Pancreas (tissue), 10 donors: ENCODE results near the gene CDK5R1. TPM values are rescaled to one million over a fixed set of nuclear protein-coding genes. Genes with fewer than 3 reads are reported as not detected.
"Not testable (repeated sequence)": the region's sequence is repeated elsewhere in the genome, so short reads cannot be mapped to it uniquely, and the experiment has no call there.

Experiments
- ATAC-seq, 4 donors: fragments of 200-7000 bp; cut with Tn5 transposase; one replicate each; pipeline versions ENCODE4 v1.8.0 to v1.9.1; 2020; ENCODE audit warnings: mild to moderate bottlenecking in 4 of 4, moderate library complexity in 4 of 4
- DNase-seq, 6 donors: peaks; one replicate each; pipeline ENCODE4 v3.0.0-alpha.2; 2020
- FAIRE-seq: peaks from 2 replicates; lab custom pipeline; 2012; peaks lifted over from hg19 to GRCh38; lab: Jason Lieb, UNC
- H3K27ac ChIP-seq, 4 donors: fragments of 200-600 bp; sonication (generic); 1 replicate in 3 of 4; 2 replicates in 1 of 4; pipeline versions ENCODE4 v1.5.0 to v1.8.0; 2020
- H3K27me3 ChIP-seq, 4 donors: fragments of 200-600 bp; one replicate each; pipeline ENCODE4 v1.8.0; 2021
- H3K36me3 ChIP-seq, 3 donors: fragments of 200-600 bp; sonication (generic) in 1 of 3; one replicate each; pipeline versions ENCODE4 v1.5.0 to v1.8.0; 2020 to 2021
- H3K4me1 ChIP-seq, 3 donors: fragments of 200-600 bp; one replicate each; pipeline ENCODE4 v1.8.0; 2021
- H3K4me3 ChIP-seq, 4 donors: fragments of 200-600 bp; sonication (generic) in 2 of 4; one replicate each; pipeline versions ENCODE4 v1.5.0 to v1.8.0; 2020 to 2021
- H3K9me3 ChIP-seq, 4 donors: fragments of 200-600 bp; one replicate each; pipeline ENCODE4 v1.8.0; 2021
- WGBS, 2 donors: extraction: QIAGEN DNeasy Blood & Tissue Kit; methylation state at CpG; one replicate each; pipeline ENCODE4 v1.1.7; 2013; 5-methylcytosine and 5-hydroxymethylcytosine counted together
- intact Hi-C, 3 donors: fragments of 100-400 bp; cut with DNase I; formaldehyde crosslinking; loops; one replicate each; pipeline versions ENCODE4 v1.11.1 to v1.14.2; 2022
- polyA plus RNA-seq, 2 donors: library from polyadenylated mRNA; stranded (reverse); fragments of 200-250 nt; gene quantifications; one replicate each; pipeline ENCODE4 v1.2.3, GENCODE V29; 2013
- total RNA-seq, 6 donors: library from RNA; stranded (reverse); fragmentation: NEBNext Ultra II Directional in 4 of 6; extraction: Animal tissue kit (Norgen Biotek cat#: 25700) in 4 of 6; gene quantifications; one replicate each; pipeline versions ENCODE4 v1.2.1 to v1.2.4, GENCODE V29; 2021 to 2023
- TF ChIP-seq, protein P1 (sequence below), 4 donors: fragments of 200-600 bp; sonication (generic) in 3 of 4; IDR thresholded peaks; one replicate each; pipeline versions ENCODE4 v1.5.0 to v1.8.0; 2021; ENCODE audit warnings: antibody characterized with exemption in 4 of 4
- donor health status: healthy with polysubstance abuse.
- donor health status: DM: no; HTN: no; CAD: no; lungs with moderate emphysema.
- donor health status: DM: no; HTN: no; CAD: no.
- donor health status: control.
- donor health status: control.
- donor health status: Bipolar disorder and iron deficiency.
- donor health status: DM: yes; HTN: yes; CAD: no.
- donor health status: DM: no; HTN: no; CAD: no.
- donor health status: DM: no; HTN: no; CAD: no.
- donor health status: DM: yes; HTN: yes; CAD: no.

The CDK5R1 gene
- total and polyA plus RNA-seq, 8 donors, result 0.46 to 5.1 (median 1.0) TPM

- H3K27me3 ChIP-seq, result no peaks in the 10 kb centered on the region
- ATAC-seq (no peak), FAIRE-seq (no peak), DNase-seq (no peak)
- peaks cover 6 to 19% (median 10%) of the 10 kb centered on the region in 3 donors for H3K4me1 ChIP-seq
- peaks cover 0 to 15% (median 8%) of the 10 kb centered on the region in 3 donors for H3K36me3 ChIP-seq
- no peak overlapping the region for H3K4me3 ChIP-seq
- H3K27ac ChIP-seq, result no peak overlapping the region
- 75 to 79% methylated on average over 2 of the region's 2 CpGs for WGBS, 2 donors
- intact Hi-C loops, result loop anchor here in 1 of 3 donors (5.0 kb wide), 1 partner anchor 85 kb away; no protein-coding TSS in a partner anchor
- H3K9me3 ChIP-seq, result no peaks in the 10 kb centered on the region
- TF ChIP-seq, protein P1, sequence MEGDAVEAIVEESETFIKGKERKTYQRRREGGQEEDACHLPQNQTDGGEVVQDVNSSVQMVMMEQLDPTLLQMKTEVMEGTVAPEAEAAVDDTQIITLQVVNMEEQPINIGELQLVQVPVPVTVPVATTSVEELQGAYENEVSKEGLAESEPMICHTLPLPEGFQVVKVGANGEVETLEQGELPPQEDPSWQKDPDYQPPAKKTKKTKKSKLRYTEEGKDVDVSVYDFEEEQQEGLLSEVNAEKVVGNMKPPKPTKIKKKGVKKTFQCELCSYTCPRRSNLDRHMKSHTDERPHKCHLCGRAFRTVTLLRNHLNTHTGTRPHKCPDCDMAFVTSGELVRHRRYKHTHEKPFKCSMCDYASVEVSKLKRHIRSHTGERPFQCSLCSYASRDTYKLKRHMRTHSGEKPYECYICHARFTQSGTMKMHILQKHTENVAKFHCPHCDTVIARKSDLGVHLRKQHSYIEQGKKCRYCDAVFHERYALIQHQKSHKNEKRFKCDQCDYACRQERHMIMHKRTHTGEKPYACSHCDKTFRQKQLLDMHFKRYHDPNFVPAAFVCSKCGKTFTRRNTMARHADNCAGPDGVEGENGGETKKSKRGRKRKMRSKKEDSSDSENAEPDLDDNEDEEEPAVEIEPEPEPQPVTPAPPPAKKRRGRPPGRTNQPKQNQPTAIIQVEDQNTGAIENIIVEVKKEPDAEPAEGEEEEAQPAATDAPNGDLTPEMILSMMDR (IDR thresholded peaks at IDR 0.05), result no peak
These were observed 39.8 kb upstream of the CDK5R1 start for GRCh38 chr17:32446949-32447348.

DNA sequence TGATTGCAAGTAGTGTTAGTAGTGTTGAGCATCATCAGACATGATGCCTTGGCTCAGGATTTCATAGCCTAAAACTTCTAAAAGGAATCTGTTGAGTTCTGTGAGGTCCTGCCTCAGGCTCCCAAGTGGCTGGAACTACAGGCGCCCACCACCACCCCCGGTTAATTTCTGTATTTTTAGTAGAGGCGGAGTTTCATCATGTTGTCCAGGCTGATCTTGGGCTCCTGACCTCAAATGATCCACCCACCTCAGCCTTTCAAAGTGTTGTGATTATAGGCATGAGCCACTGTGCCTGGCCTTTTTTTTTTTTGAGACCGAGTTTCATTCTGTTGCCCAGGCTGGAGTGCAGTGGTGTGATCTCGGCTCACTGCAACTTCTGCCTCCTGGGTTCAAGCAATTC is 36.8 kb upstream of the CDK5R1 start:
- H3K27me3 ChIP-seq, result no peaks in the 10 kb centered on the region
- DNase-seq, result no peak
- no peaks in the 10 kb centered on the region for H3K9me3 ChIP-seq
- no peak overlapping the region for H3K4me3 ChIP-seq
- H3K4me1 ChIP-seq, result peaks cover 10 to 19% (median 10%) of the 10 kb centered on the region in 3 donors
- intact Hi-C loops, result loop anchor here in 1 of 3 donors (5.0 kb wide), 1 partner anchor 88 kb away; no protein-coding TSS in a partner anchor
- no peak for FAIRE-seq
- no peak for ATAC-seq
- peaks cover 0 to 28% (median 22%) of the 10 kb centered on the region in 3 donors for H3K36me3 ChIP-seq
- TF ChIP-seq, protein P1 (IDR thresholded peaks at IDR 0.05), result no peak
- no peak overlapping the region for H3K27ac ChIP-seq
- WGBS, 2 donors, result 93 to 94% methylated on average over 5 of the region's 5 CpGs

- H3K27me3 ChIP-seq, H3K4me3 ChIP-seq, intact Hi-C loops, H3K9me3 ChIP-seq, ATAC-seq, DNase-seq, H3K27ac ChIP-seq, FAIRE-seq: not testable (repeated sequence)
- Histone ChIP-seq H3K36me3 (peaks cover 0 to 32% (median 23%) of the 10 kb centered on the region in 3 donors), H3K4me1 (peaks cover 10 to 18% (median 10%) of the 10 kb centered on the region in 3 donors)
- 91 to 96% methylated on average over 6 of the region's 6 CpGs for WGBS, 2 donors
These were observed 36.4 kb upstream of the CDK5R1 start for GRCh38 chr17:32450379-32450778.

DNA sequence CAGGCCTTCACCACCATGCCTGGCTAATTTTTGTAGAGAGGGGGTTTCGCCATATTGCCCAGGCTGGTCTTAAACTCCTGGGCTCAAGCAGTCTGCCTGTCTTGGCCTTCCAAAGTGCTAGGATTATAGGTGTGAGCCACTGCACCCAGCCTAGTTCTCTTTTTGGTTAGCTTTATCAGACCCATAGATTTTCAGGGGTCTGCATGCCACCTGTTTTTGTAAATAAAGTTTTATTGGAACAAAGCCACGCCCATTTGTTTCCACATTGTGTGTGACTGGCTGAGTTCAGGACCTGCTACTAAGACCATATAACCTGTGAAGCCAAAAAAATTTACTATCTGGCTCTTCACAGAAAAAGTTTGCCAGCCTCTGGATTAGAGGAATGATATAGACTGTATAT is 34.9 kb upstream of the CDK5R1 start:
- Histone ChIP-seq H3K27ac (no peak overlapping the region), H3K4me1 (peaks cover 0 to 4% (median 3%) of the 10 kb centered on the region in 3 donors), H3K36me3 (peaks cover 0 to 34% (median 28%) of the 10 kb centered on the region in 3 donors), H3K9me3 (no peaks in the 10 kb centered on the region), H3K4me3 (no peak overlapping the region), H3K27me3 (no peaks in the 10 kb centered on the region)
- intact Hi-C loops, result no loop called here
- 73 to 98% methylated on average over 2 of the region's 2 CpGs for WGBS, 2 donors
- TF ChIP-seq, protein P1 (IDR thresholded peaks at IDR 0.05), result no peak
- no peak for FAIRE-seq
- no peak for DNase-seq
- ATAC-seq, result no peak

DNA sequence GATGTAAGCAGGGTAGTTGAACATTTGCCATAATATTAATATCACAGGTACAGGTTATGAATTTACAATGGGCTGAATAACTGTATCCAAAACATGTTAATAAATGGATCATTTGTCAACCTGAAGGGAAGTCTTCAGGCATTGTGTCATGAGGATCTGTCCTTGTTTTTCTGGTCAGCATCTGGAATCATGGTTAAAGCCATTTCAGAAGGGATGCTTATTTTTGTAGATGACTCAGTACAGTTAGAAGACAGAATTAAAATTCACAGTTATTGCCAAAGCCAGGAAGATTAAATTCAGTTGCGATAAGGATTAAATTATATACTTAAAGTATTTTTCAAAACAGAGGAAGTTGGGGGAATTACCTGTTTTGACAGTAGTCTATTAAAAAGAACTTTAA is 34.5 kb upstream of the CDK5R1 start:
- WGBS, 2 donors, result 94 to 100% methylated on average over 1 of the region's 1 CpG
- DNase-seq (no peak), ATAC-seq (no peak), FAIRE-seq (no peak)
- Histone ChIP-seq H3K9me3 (no peaks in the 10 kb centered on the region), H3K36me3 (peaks cover 0 to 34% (median 32%) of the 10 kb centered on the region in 3 donors), H3K4me1 (peaks cover 0 to 4% (median 0%) of the 10 kb centered on the region in 3 donors), H3K4me3 (no peak overlapping the region), H3K27ac (no peak overlapping the region), H3K27me3 (no peaks in the 10 kb centered on the region)
- TF ChIP-seq, protein P1 (IDR thresholded peaks at IDR 0.05), result no peak
- intact Hi-C loops, result no loop called here
